WTC11 (cell line): ENCODE measurements around the gene TBC1D14. TPM values are rescaled to one million over a fixed set of nuclear protein-coding genes. Genes with fewer than 3 reads are reported as not detected.

Experiments used
- ATAC-seq: fragments of 200-7000 bp; cut with Tn5 transposase; 2 replicates; pipeline ENCODE4 v1.10.0; 2021; ENCODE audit warnings: mild to moderate bottlenecking, moderate library complexity
- CTCF ChIA-PET: fragments of 300-600 bp; sonication (Branson Sonifier 250); formaldehyde crosslinking; loops from one replicate; lab custom pipeline; 2021; ENCODE audit warnings: antibody characterized with exemption; lab: Charles Lee
- POLR2A ChIA-PET: fragments of 350-600 bp; sonication (Branson Sonifier 250); formaldehyde crosslinking; loops from one replicate; lab custom pipeline; 2021; ENCODE audit warnings: antibody characterized with exemption; lab: Charles Lee
- DNase-seq: peaks from one replicate; pipeline ENCODE4 v3.0.0; 2021; ENCODE audit warnings: low spot score
- H3K27ac Mint-ChIP-seq: 2 replicates; pipeline ENCODE4 v1.8.0; 2021; ENCODE audit warnings: mixed read lengths
- H3K27me3 Mint-ChIP-seq: 2 replicates; pipeline ENCODE4 v1.8.0; 2021; ENCODE audit warnings: low read depth, mild to moderate bottlenecking, moderate library complexity, mixed read lengths
- H3K36me3 Mint-ChIP-seq: 2 replicates; pipeline ENCODE4 v1.8.0; 2021; ENCODE audit warnings: mixed read lengths
- H3K4me1 Mint-ChIP-seq: 2 replicates; pipeline ENCODE4 v1.8.0; 2022; ENCODE audit warnings: mixed read lengths
- H3K4me3 Mint-ChIP-seq: 2 replicates; pipeline ENCODE4 v1.8.0; 2021; ENCODE audit warnings: mild to moderate bottlenecking, moderate library complexity, mixed read lengths
- H3K9me3 Mint-ChIP-seq: 2 replicates; pipeline ENCODE4 v1.8.0; 2021; ENCODE audit warnings: mixed read lengths
- E2F5 ChIP-seq: sonication (generic); formaldehyde crosslinking; IDR thresholded peaks from 2 replicates; pipeline ENCODE4 v1.8.1; 2022; ENCODE audit warnings: mild to moderate bottlenecking, moderate library complexity, missing genetic modification reagents
- GRHL2 ChIP-seq: fragments of 250-450 bp; sonication (Bioruptor Pico); IDR thresholded peaks from 2 replicates; pipeline ENCODE4 v1.8.0; 2022; ENCODE audit warnings: mild to moderate bottlenecking, moderate library complexity; ENCODE audit not compliant: insufficient replicate concordance, severe bottlenecking
- JUN ChIP-seq: sonication (generic); formaldehyde crosslinking; IDR thresholded peaks from 2 replicates; pipeline ENCODE4 v1.8.0; 2023; ENCODE audit warnings: mild to moderate bottlenecking, missing genetic modification reagents
- MLX ChIP-seq: sonication (generic); formaldehyde crosslinking; IDR thresholded peaks from 2 replicates; pipeline ENCODE4 v1.8.1; 2023; ENCODE audit warnings: mild to moderate bottlenecking, missing genetic modification reagents, moderate library complexity
- PREB ChIP-seq: sonication (generic); formaldehyde crosslinking; IDR thresholded peaks from 2 replicates; pipeline ENCODE4 v1.8.1; 2022; ENCODE audit warnings: mild to moderate bottlenecking, missing genetic modification reagents, moderate library complexity, borderline replicate concordance
- SOX15 ChIP-seq: fragments of 250-450 bp; sonication (Bioruptor Pico); IDR thresholded peaks from 2 replicates; pipeline ENCODE4 v1.9.0; 2021; ENCODE audit warnings: mild to moderate bottlenecking
- TP53 ChIP-seq: sonication (generic); formaldehyde crosslinking; IDR thresholded peaks from 2 replicates; pipeline ENCODE4 v1.8.1; 2023; ENCODE audit warnings: mild to moderate bottlenecking, missing genetic modification reagents
- USF2 ChIP-seq: sonication (generic); formaldehyde crosslinking; IDR thresholded peaks from 2 replicates; pipeline ENCODE4 v1.8.1; 2023; ENCODE audit warnings: mild to moderate bottlenecking, missing genetic modification reagents, moderate library complexity
- ZNF416 ChIP-seq: fragments of 250-450 bp; sonication (Bioruptor Pico); IDR thresholded peaks from 2 replicates; pipeline ENCODE4 v1.9.0; 2021; ENCODE audit warnings: mild to moderate bottlenecking, inconsistent platforms
- total RNA-seq: library from RNA; stranded (reverse); gene quantifications from 3 replicates; pipeline ENCODE4 v1.2.3, GENCODE V29; 2021
- TF ChIP-seq, protein P1 (sequence below): sonication (generic); formaldehyde crosslinking; IDR thresholded peaks from 2 replicates; pipeline ENCODE4 v1.8.0; 2022; ENCODE audit warnings: mild to moderate bottlenecking, missing genetic modification reagents
- TF ChIP-seq, protein P2 (sequence below): sonication (generic); formaldehyde crosslinking; IDR thresholded peaks from 2 replicates; pipeline ENCODE4 v1.8.0; 2023; ENCODE audit warnings: missing genetic modification reagents, mild to moderate bottlenecking, borderline replicate concordance
- TF ChIP-seq, protein P3 (sequence below): sonication (generic); formaldehyde crosslinking; IDR thresholded peaks from 2 replicates; pipeline ENCODE4 v1.8.1; 2023; ENCODE audit warnings: mild to moderate bottlenecking, missing genetic modification reagents

The TBC1D14 gene
- total RNA-seq, 1 experiment from 2014 or later = 45.1 TPM

DNA sequence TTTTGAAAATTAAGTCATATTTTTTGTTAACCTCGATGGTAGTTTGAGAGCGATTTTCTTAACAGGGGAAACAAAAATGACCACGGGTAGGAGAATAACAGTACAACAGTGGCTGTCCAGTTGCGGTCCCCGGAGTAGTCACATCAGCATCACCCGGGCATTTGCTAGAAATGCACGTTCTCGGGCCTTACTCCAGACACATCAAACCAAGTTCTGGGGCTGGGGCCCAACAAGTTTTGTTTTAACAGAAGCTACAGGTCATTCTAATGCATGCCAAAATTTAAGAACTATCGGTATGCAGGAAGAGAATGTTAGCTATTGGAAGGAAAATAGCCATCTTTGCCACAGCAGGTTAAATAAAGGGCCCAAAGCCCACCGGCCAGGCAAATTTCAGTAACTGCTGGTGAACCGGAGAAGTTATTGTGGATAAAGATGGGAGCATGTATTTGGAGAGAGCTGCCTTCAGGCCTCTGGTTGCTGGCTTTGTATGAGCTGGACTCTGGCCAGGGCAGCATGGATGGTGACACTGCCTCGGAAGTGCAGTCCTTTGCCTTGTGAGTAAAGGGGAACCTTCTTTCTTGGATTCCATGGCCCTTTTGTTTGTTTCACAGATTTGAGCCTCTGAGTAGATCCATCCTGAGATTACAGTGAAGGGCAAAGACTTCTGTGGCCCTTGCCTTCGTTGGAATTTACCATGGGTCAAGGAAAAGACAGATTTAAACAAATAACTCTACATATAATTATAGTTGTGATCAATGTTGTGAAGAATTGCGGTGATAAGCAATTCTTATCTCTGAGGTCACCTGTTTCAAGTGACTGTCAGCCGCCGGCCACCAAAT lies 62.1 kb downstream of the TBC1D14 start (continued):
- TF ChIP-seq PREB = no peak
- TF ChIP-seq, all 79 proteins: peak for 0

DNA sequence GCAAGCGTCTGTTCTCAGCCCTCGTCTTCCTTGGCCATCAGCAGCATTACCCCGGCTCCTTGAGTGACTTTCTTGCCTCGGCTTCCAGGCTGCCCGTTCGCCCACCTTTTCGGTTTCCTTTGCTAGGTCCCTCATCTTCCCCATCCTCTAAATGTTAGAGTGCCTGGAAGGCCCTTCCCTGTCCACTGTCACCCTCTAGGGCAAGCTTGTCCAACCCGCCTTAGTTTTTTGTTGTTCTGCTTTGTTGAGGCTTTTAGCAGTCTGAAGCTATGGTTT lies 62.7 kb downstream of the TBC1D14 start:
- no peak for ATAC-seq
- H3K9me3 Mint-ChIP-seq = peaks cover 9% of the 10 kb centered on the region
- no peaks in the 10 kb centered on the region for H3K27me3 Mint-ChIP-seq
- POLR2A ChIA-PET = interaction anchor here (1.1 to 1.2 kb wide), 2 partner anchors 16 to 62 kb away, joined by 3 to 4 read pairs; no protein-coding TSS in a partner anchor
- H3K27ac Mint-ChIP-seq = peak overlapping the region; percentile 99
- no peak for TF ChIP-seq GRHL2
- TF ChIP-seq ZNF416 (CRISPR knock-in tag) = no peak
- TF ChIP-seq, protein P1, sequence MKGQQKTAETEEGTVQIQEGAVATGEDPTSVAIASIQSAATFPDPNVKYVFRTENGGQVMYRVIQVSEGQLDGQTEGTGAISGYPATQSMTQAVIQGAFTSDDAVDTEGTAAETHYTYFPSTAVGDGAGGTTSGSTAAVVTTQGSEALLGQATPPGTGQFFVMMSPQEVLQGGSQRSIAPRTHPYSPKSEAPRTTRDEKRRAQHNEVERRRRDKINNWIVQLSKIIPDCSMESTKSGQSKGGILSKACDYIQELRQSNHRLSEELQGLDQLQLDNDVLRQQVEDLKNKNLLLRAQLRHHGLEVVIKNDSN (CRISPR knock-in tag) = no peak
- no peak for TF ChIP-seq USF2
- TF ChIP-seq MLX = no peak
- no peak for TF ChIP-seq TP53
- TF ChIP-seq, protein P2, sequence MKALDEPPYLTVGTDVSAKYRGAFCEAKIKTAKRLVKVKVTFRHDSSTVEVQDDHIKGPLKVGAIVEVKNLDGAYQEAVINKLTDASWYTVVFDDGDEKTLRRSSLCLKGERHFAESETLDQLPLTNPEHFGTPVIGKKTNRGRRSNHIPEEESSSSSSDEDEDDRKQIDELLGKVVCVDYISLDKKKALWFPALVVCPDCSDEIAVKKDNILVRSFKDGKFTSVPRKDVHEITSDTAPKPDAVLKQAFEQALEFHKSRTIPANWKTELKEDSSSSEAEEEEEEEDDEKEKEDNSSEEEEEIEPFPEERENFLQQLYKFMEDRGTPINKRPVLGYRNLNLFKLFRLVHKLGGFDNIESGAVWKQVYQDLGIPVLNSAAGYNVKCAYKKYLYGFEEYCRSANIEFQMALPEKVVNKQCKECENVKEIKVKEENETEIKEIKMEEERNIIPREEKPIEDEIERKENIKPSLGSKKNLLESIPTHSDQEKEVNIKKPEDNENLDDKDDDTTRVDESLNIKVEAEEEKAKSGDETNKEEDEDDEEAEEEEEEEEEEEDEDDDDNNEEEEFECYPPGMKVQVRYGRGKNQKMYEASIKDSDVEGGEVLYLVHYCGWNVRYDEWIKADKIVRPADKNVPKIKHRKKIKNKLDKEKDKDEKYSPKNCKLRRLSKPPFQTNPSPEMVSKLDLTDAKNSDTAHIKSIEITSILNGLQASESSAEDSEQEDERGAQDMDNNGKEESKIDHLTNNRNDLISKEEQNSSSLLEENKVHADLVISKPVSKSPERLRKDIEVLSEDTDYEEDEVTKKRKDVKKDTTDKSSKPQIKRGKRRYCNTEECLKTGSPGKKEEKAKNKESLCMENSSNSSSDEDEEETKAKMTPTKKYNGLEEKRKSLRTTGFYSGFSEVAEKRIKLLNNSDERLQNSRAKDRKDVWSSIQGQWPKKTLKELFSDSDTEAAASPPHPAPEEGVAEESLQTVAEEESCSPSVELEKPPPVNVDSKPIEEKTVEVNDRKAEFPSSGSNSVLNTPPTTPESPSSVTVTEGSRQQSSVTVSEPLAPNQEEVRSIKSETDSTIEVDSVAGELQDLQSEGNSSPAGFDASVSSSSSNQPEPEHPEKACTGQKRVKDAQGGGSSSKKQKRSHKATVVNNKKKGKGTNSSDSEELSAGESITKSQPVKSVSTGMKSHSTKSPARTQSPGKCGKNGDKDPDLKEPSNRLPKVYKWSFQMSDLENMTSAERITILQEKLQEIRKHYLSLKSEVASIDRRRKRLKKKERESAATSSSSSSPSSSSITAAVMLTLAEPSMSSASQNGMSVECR (CRISPR knock-in tag) = no peak
- TF ChIP-seq SOX15 (CRISPR knock-in tag) = no peak
- TF ChIP-seq E2F5 = no peak
- TF ChIP-seq, protein P3, sequence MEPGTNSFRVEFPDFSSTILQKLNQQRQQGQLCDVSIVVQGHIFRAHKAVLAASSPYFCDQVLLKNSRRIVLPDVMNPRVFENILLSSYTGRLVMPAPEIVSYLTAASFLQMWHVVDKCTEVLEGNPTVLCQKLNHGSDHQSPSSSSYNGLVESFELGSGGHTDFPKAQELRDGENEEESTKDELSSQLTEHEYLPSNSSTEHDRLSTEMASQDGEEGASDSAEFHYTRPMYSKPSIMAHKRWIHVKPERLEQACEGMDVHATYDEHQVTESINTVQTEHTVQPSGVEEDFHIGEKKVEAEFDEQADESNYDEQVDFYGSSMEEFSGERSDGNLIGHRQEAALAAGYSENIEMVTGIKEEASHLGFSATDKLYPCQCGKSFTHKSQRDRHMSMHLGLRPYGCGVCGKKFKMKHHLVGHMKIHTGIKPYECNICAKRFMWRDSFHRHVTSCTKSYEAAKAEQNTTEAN (CRISPR knock-in tag) = no peak
- no peak for TF ChIP-seq JUN
- TF ChIP-seq, all 79 proteins: peak for 0
- no peak for DNase-seq
- CTCF ChIA-PET = interaction anchor here (0.8 to 3.5 kb wide), 8 partner anchors 9 to 99 kb away, joined by 3 to 26 read pairs (median 5); partner anchors contain the start of gene TADA2B
- Mint-ChIP-seq H3K4me1 (peaks cover 33% of the 10 kb centered on the region), H3K4me3 (peak overlapping the region; percentile 40), H3K36me3 (peaks cover 25% of the 10 kb centered on the region)
